Kidney epithelial cell (primary cell): Measurements from ENCODE around the gene GRID1. TPM values are rescaled to one million over a fixed set of nuclear protein-coding genes. Genes with fewer than 3 reads are reported as not detected.

Source experiments
- DNase-seq: peaks from one replicate; pipeline ENCODE4 v3.0.0-alpha.2; 2010; ENCODE audit warnings: low read depth
- H3K27me3 ChIP-seq: 2 replicates; pipeline ENCODE4 v1.6.0; 2011; ENCODE audit warnings: low read length; ENCODE audit not compliant: control insufficient read depth, insufficient read depth
- H3K36me3 ChIP-seq: 2 replicates; pipeline ENCODE4 v1.5.1; 2011; ENCODE audit warnings: low read length; ENCODE audit not compliant: control insufficient read depth, insufficient read depth
- H3K4me3 ChIP-seq: 2 replicates; pipeline ENCODE4 v1.5.1; 2011; ENCODE audit warnings: low read depth, mild to moderate bottlenecking, control low read depth, low read length
- total RNA-seq: library from RNA; depleted of rRNA; stranded (reverse); fragments of >200 nt; gene quantifications from 2 replicates; pipeline ENCODE4 v1.2.3, GENCODE V29; 2015
- TF ChIP-seq, protein P1 (sequence below): IDR thresholded peaks from 2 replicates; pipeline ENCODE4 v1.5.1; 2011; ENCODE audit warnings: mild to moderate bottlenecking, moderate library complexity, low read length, control low read depth, inconsistent platforms; ENCODE audit not compliant: insufficient read depth, poor library complexity, severe bottlenecking

Gene GRID1
- total RNA-seq, 1 donor from 2014 or later = 0.33 TPM

DNA sequence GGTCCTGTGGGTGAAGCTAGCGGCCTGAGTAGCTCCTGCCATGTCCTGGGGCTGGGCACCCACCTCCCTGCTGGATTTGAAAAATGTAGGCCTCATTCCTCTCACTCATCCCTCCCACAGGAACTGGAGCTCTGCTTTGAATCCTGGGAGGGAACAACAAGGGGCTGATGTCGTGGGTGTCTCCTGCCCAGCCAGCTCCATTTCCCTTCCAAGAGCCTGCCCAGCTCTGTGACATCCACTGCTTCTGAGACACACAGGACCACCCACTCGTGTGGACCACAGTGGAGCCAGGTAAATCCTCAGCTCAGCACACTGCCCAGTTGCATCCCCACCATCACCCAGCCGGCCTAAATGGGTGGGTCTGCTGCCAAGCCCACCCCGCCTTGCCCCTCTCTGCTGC is 579.2 kb downstream of the GRID1 start:
- DNase-seq = no peak
- Histone ChIP-seq H3K36me3 (no peaks in the 10 kb centered on the region), H3K4me3 (no peak overlapping the region), H3K27me3 (no peaks in the 10 kb centered on the region)
- TF ChIP-seq, protein P1, sequence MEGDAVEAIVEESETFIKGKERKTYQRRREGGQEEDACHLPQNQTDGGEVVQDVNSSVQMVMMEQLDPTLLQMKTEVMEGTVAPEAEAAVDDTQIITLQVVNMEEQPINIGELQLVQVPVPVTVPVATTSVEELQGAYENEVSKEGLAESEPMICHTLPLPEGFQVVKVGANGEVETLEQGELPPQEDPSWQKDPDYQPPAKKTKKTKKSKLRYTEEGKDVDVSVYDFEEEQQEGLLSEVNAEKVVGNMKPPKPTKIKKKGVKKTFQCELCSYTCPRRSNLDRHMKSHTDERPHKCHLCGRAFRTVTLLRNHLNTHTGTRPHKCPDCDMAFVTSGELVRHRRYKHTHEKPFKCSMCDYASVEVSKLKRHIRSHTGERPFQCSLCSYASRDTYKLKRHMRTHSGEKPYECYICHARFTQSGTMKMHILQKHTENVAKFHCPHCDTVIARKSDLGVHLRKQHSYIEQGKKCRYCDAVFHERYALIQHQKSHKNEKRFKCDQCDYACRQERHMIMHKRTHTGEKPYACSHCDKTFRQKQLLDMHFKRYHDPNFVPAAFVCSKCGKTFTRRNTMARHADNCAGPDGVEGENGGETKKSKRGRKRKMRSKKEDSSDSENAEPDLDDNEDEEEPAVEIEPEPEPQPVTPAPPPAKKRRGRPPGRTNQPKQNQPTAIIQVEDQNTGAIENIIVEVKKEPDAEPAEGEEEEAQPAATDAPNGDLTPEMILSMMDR = no peak

DNA sequence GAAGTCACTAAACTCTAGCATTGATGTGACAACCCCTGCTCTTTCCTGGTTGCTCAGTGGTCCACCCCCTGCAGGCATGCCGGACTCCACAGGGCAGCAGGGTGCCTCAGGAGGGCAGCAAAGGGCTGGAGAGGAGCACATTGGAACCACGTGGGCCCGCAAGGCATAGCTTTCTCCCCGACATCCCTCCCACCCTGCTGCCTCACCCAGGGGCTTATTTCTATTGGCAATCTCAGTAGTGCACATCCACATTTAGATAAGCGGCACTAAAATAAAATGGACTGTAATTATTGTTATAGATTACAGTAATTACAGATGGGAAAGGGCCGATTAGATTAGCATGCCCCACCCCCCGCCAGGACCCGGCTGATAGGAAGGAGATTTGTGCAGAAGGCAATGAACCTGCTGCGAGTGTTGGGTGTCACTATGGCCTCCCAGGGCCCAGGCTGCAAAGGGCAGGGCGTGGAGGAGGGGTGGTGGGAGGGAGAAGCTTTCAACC is 580.1 kb downstream of the GRID1 start:
- no peaks in the 10 kb centered on the region for H3K36me3 ChIP-seq
- no peak overlapping the region for H3K4me3 ChIP-seq
- TF ChIP-seq, protein P1 = peak; percentile 40
- DNase-seq = no peak
- H3K27me3 ChIP-seq = no peaks in the 10 kb centered on the region

- Histone ChIP-seq H3K36me3 (no peaks in the 10 kb centered on the region), H3K4me3 (no peak overlapping the region), H3K27me3 (no peaks in the 10 kb centered on the region)
- DNase-seq = no peak
- TF ChIP-seq, protein P1 = no peak
Observed at GRCh38 chr10:85784792-85785191, 581.8 kb downstream of the GRID1 start.

DNA sequence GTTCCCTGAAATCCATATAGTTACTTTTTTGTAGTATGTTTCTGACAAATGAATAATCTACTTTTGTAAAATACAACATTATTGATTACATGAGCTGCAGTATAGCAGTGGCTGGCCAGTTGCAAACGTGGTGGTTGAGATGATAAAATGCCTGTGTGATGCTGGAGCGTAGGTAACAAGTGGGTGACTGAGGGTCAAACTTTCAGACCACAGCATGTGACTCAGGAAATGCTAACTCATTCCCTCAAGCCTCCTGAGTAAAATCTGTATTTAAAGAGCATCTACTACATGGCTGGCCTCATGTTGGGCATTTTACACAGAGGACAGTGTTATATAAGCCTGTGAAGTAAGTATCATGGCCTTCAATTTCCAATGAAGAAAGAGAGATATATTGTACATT is 585.2 kb downstream of the GRID1 start:
- TF ChIP-seq, protein P1 = no peak
- Histone ChIP-seq H3K4me3 (no peak overlapping the region), H3K27me3 (no peaks in the 10 kb centered on the region), H3K36me3 (no peaks in the 10 kb centered on the region)
- no peak for DNase-seq

DNA sequence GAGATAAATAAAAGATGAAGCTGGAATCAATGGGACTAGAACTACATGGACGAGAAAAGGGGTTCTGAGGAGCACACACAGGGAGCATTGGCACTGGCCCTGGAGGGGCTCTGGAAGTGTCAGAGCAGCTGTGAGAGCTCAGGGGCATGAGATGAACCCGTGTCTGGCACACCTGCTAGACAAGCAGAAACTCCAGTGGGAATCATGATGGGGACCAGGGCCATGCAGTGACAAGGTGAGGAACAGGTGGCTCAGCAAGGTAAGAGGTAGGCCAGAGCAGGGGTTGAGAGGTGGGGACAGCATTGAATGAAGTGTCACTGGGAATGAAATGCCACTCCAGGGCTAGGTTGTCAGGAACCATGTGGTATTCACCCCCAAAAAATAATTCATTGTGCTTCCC is 588.5 kb downstream of the GRID1 start:
- no peaks in the 10 kb centered on the region for H3K36me3 ChIP-seq
- H3K4me3 ChIP-seq = no peak overlapping the region
- TF ChIP-seq, protein P1 = no peak
- H3K27me3 ChIP-seq = no peaks in the 10 kb centered on the region
- DNase-seq = no peak

- H3K27me3 ChIP-seq = no peaks in the 10 kb centered on the region
- TF ChIP-seq, protein P1 = no peak
- H3K36me3 ChIP-seq = no peaks in the 10 kb centered on the region
- no peak overlapping the region for H3K4me3 ChIP-seq
- DNase-seq = no peak
Observed at GRCh38 chr10:85767891-85768290, 598.7 kb downstream of the GRID1 start.
